ENCODE measurements around the gene LRMDA.

DNA sequence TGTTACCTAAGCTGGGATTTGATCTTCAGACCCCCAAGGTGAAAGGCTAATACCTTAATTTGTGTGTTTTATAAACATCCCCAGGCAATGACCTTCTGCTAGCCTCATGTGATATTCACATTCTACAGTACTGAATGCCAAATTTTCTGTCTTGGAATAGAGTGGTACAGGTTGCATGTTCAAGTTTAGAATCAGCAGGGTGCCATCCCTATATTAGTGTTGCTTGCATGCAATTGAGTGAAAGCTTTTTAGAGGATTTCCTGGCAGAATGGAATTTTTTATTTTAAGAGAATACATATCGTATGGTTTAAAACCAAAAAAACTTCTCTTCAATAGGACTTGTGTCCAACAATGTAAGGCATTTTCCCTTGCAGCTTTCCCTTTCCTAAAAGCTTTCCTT, 107.3 kb downstream of the LRMDA start:
- TF ChIP-seq, protein P1, sequence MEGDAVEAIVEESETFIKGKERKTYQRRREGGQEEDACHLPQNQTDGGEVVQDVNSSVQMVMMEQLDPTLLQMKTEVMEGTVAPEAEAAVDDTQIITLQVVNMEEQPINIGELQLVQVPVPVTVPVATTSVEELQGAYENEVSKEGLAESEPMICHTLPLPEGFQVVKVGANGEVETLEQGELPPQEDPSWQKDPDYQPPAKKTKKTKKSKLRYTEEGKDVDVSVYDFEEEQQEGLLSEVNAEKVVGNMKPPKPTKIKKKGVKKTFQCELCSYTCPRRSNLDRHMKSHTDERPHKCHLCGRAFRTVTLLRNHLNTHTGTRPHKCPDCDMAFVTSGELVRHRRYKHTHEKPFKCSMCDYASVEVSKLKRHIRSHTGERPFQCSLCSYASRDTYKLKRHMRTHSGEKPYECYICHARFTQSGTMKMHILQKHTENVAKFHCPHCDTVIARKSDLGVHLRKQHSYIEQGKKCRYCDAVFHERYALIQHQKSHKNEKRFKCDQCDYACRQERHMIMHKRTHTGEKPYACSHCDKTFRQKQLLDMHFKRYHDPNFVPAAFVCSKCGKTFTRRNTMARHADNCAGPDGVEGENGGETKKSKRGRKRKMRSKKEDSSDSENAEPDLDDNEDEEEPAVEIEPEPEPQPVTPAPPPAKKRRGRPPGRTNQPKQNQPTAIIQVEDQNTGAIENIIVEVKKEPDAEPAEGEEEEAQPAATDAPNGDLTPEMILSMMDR (IDR thresholded peaks at IDR 0.05), result no peak
- TF ChIP-seq POLR2A (IDR thresholded peaks at IDR 0.05), result no peak
